Nephron progenitor cell (in vitro differentiated cells): ENCODE results near the gene CDC42BPB.

ENCODE experiments used
- DNase-seq: peaks from one replicate; pipeline ENCODE4 v3.0.0; 2021
- H3K27ac Mint-ChIP-seq: 2 replicates; pipeline ENCODE4 v1.8.0; 2021; ENCODE audit warnings: mild to moderate bottlenecking, moderate library complexity, mixed read lengths
- H3K27me3 Mint-ChIP-seq: 2 replicates; pipeline ENCODE4 v1.8.0; 2021; ENCODE audit warnings: mild to moderate bottlenecking, low read depth, mixed read lengths; ENCODE audit not compliant: poor library complexity
- H3K36me3 Mint-ChIP-seq: 2 replicates; pipeline ENCODE4 v1.8.0; 2021; ENCODE audit warnings: low read depth, mixed read lengths
- H3K4me1 Mint-ChIP-seq: 2 replicates; pipeline ENCODE4 v1.8.0; 2021; ENCODE audit warnings: mixed read lengths
- H3K4me3 Mint-ChIP-seq: 2 replicates; pipeline ENCODE4 v1.8.0; 2021; ENCODE audit warnings: mild to moderate bottlenecking, moderate library complexity, mixed read lengths
- H3K9me3 Mint-ChIP-seq: 2 replicates; pipeline ENCODE4 v1.8.0; 2021; ENCODE audit warnings: mild to moderate bottlenecking, moderate library complexity, mixed read lengths
- TF ChIP-seq, protein P1 (sequence below): fragments of 200-600 bp; sonication (generic); IDR thresholded peaks from 2 replicates; pipeline ENCODE4 v1.5.0; 2021; ENCODE audit warnings: antibody characterized with exemption

Gene CDC42BPB

DNA sequence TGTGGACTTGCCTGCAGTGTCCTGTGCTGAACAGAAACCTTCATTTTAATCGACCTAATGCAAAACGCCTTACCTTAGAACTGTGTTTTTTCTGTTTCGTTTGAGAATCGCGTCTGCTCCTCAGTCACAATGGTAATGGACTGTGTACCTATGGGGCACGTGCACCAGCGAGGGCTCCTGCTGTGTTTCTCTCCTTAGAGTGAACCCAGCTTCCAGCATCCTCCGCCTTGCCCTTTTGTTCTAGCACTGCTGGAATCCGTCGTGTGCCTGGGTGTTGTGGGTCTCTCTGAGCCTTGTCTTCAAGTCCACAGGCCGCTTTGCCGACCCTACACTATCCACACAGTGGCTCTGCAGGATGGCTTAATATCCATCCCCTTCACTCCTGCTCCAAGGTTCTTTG, 131.2 kb downstream of the CDC42BPB start:
- Mint-ChIP-seq H3K9me3 (no peaks in the 10 kb centered on the region), H3K4me3 (no peak overlapping the region), H3K36me3 (no peaks in the 10 kb centered on the region), H3K27me3 (peaks cover 52% of the 10 kb centered on the region), H3K4me1 (no peaks in the 10 kb centered on the region), H3K27ac (no peak overlapping the region)
- TF ChIP-seq, protein P1, sequence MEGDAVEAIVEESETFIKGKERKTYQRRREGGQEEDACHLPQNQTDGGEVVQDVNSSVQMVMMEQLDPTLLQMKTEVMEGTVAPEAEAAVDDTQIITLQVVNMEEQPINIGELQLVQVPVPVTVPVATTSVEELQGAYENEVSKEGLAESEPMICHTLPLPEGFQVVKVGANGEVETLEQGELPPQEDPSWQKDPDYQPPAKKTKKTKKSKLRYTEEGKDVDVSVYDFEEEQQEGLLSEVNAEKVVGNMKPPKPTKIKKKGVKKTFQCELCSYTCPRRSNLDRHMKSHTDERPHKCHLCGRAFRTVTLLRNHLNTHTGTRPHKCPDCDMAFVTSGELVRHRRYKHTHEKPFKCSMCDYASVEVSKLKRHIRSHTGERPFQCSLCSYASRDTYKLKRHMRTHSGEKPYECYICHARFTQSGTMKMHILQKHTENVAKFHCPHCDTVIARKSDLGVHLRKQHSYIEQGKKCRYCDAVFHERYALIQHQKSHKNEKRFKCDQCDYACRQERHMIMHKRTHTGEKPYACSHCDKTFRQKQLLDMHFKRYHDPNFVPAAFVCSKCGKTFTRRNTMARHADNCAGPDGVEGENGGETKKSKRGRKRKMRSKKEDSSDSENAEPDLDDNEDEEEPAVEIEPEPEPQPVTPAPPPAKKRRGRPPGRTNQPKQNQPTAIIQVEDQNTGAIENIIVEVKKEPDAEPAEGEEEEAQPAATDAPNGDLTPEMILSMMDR: no peak
- no peak for DNase-seq

DNA sequence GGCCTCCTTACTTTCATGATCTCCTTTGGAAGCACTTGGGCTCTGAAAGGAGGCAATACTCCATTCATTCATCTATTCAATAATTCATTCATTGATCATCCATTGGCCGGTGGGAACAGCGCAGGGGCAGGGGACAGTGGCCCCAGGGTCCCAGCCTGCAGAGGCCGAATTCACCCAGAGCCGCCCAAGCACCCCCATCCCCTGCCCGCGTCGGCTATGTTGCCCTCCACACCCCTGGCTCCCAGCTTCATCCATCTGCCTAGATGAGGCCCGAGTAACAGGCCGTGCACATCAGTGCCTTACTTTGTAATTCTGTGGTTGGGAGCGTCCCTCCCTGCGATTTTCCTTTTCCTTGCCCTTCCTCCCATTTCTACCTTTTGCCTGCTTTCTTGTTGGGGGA, 131.7 kb downstream of the CDC42BPB start:
- TF ChIP-seq, protein P1: no peak
- no peak for DNase-seq
- H3K4me1 Mint-ChIP-seq: no peaks in the 10 kb centered on the region
- H3K4me3 Mint-ChIP-seq: no peak overlapping the region
- no peaks in the 10 kb centered on the region for H3K36me3 Mint-ChIP-seq
- H3K27ac Mint-ChIP-seq: no peak overlapping the region
- H3K9me3 Mint-ChIP-seq: no peaks in the 10 kb centered on the region
- peaks cover 47% of the 10 kb centered on the region for H3K27me3 Mint-ChIP-seq

DNA sequence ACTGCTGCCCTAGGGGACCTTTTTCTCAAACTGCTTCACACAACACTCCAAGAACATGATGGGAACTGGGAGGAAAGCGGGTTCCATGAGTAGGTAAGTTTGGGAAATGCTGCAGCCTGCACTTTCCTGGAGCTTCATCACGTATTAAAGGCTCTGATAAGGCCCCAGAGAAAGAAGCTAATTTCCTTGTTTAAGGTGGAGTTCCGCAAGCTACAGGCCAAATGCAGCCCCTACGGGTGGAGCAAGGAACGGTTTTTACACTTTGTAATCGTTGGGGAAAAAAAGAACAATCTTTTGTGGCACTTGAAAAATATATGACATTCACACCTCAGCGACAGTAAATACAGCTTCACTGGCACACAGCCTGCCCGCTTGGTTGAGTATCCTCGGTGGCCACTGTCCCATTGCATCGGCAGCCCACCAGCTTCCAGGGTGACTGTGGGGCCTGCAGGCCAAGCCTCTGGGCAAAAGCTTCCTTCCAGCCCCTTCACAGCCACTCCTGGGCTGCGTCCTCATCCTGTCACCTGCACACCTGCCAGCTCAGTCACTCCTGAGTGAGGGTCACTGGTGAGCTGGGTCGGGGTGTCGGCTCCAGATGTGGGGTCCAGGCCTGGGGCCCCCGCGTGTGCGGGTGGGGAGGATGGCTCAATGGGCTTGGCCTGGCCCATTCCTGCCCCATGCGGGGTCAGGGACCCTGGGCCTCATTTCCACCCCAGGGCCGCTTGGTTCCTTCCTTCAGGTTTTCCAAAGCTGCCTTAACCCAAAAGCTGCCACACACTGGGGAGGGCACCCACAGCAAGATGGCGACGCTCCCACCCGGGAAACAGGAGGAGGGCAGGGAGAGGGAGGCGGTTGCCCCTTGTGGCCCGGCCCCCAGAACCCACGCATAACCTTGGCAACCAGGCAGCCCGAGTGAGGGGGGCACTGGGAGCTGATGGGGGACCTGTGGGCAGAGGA, 132.4 kb downstream of the CDC42BPB start:
- H3K27ac Mint-ChIP-seq: no peak overlapping the region
- H3K4me1 Mint-ChIP-seq: no peaks in the 10 kb centered on the region
- H3K27me3 Mint-ChIP-seq: peaks cover 45% of the 10 kb centered on the region

DNA sequence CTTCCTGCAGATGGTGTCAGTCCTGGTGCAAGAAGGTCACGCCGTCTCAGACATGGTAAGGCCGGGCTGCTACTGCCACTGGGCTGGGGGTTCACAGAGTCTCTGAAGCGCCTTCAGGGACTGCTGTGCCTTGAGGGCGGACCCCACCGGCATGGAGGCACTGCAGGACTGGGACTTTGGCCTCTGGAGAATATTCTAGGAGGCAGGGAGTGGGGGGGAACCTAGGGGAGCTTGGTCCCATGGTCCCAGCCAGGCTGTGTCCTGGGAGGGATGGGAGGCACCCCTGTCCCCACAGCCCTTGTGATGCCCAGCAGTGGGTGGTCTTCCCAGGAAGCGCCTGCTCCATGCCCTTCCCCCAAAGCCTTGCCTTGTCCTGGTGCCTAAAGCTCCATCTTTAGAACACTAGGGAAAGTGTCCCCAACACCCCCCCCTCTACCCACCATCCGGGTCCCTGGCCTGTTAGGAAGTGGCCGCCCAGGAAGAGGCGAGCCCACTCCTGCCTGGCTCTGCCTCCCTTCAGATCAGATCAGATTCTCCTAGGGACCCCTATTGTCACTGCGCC, 133.3 kb downstream of the CDC42BPB start:
- H3K27ac Mint-ChIP-seq: no peak overlapping the region
- no peak overlapping the region for H3K4me3 Mint-ChIP-seq
- TF ChIP-seq, protein P1: no peak
- H3K36me3 Mint-ChIP-seq: no peaks in the 10 kb centered on the region
- DNase-seq: no peak
- H3K4me1 Mint-ChIP-seq: no peaks in the 10 kb centered on the region
- peaks cover 38% of the 10 kb centered on the region for H3K27me3 Mint-ChIP-seq
- no peaks in the 10 kb centered on the region for H3K9me3 Mint-ChIP-seq

More for the DNA sequence above, 132.4 kb downstream of the CDC42BPB start:
- TF ChIP-seq, protein P1: no peak
- no peaks in the 10 kb centered on the region for H3K36me3 Mint-ChIP-seq
- no peak for DNase-seq
- no peaks in the 10 kb centered on the region for H3K9me3 Mint-ChIP-seq
- H3K4me3 Mint-ChIP-seq: no peak overlapping the region

DNA sequence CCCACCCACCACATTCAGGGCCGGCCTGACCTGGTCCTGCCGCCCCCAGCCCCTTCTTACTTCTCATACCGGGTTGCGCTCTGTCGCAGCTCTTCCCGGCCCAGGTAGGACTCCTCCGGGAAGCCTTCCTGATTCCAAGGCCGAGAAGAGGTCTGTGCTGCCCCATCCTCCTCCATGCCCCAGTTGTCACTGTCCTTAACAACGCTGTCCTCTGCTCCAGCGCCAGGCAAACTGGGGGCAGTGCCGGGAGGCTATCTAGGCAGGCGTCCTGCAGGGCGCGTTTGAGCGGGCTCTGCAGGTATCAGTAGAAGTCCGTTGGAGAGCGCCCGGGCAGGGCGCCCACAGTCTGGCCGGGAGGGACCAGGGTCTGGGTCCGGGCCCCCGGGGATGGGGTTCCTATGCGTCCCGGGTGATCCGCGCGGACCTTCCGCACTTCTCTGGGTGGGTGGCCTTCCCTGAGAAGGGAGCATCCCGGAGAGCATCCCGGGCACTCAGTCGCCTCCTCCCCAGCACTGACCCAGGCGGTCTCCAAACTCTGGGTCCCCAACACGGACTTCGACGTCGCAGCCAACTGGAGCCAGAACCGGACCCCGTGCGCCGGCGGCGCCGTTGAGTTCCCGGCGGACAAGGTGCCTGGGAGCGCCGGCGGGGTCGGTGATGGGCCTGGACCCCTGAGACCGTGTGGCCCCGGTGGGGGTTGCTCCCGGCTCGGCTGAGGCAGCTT, 134.0 kb downstream of the CDC42BPB start:
- Mint-ChIP-seq H3K4me3 (no peak overlapping the region), H3K27ac (no peak overlapping the region), H3K9me3 (no peaks in the 10 kb centered on the region), H3K27me3 (peaks cover 33% of the 10 kb centered on the region), H3K36me3 (no peaks in the 10 kb centered on the region), H3K4me1 (no peaks in the 10 kb centered on the region)
- TF ChIP-seq, protein P1: no peak
- DNase-seq: no peak
